Stimulated activated CD8-positive, alpha-beta memory T cell treated with anti-CD3 and anti-CD28 coated beads, Interleukin-2, amount 100 ng/mL, for 1 hour (primary cell): ENCODE measurements around the gene IL32.

ENCODE experiments used
- DNase-seq, 2 donors: peaks; one replicate each; pipeline ENCODE4 v3.0.0-alpha.2; 2020; ENCODE audit warnings: low read depth in 2 of 2

IL32 gene

DNA sequence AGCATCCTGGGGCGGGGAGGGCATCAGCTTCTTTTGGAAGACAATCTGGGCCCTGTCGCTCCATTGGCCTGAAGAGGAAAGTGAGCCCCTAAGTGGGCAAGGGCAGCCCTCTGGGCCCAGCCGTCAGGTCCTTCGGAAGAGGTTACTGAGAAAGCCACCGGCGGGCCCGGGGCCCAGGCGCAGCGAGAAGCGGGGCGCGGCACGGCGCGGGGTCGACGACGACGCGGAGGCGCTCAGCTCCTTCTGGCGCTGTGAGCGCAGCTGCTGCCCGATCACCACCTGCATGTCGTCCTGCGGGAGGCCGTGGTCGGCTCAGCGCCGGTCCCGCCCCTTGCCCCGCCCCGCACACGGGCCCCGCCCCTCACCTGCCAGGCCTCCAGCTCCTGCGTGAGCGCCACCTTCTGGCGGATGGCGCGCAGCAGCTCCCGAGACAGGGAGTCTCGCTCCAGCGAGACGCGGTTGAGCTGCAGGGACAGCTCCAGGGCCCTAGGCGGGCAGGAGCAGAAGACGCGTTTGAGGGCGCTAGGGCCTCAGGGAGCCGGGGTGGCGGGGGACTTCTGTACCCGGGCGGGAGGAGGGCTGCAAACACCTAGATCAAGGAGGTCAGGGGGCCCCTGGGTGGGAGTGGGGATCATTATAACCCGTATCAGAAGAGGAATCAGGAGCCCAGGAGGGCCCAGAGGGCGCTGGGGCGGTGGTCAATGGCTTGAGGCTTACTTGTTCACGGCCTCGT is 37.3 kb upstream of the IL32 start:
- peak; percentile 71 to 78 for DNase-seq

DNA sequence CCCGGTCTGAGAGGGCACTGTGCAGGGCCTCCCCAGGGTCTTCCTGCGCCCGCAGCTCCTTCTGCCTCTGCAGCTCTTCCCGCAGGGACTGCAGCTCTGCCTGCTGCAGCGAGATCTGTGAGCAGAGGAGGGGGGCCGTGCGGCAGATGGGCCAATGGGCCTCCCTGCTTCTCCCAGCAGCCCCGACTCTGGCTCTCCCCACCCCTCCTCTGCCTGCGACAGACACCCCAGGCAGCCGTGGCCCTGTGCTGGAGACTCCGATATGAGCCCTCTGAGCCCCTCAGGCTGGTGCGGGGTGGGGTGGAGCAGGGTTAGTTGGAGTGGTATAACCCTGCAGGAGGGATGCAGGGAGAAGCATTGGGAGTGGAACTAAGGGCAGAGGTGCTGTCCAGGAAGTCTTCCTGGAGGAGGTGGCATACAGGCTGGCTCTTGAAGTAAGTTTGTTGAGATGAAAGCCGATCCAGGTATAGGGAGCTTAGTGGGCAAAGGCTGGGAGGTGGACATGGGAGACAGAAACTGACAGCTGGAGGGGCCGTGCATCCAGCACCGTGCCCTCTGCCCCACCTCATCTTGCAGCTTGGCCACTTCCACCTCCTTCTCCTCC is 36.6 kb upstream of the IL32 start:
- DNase-seq: no peak

DNA sequence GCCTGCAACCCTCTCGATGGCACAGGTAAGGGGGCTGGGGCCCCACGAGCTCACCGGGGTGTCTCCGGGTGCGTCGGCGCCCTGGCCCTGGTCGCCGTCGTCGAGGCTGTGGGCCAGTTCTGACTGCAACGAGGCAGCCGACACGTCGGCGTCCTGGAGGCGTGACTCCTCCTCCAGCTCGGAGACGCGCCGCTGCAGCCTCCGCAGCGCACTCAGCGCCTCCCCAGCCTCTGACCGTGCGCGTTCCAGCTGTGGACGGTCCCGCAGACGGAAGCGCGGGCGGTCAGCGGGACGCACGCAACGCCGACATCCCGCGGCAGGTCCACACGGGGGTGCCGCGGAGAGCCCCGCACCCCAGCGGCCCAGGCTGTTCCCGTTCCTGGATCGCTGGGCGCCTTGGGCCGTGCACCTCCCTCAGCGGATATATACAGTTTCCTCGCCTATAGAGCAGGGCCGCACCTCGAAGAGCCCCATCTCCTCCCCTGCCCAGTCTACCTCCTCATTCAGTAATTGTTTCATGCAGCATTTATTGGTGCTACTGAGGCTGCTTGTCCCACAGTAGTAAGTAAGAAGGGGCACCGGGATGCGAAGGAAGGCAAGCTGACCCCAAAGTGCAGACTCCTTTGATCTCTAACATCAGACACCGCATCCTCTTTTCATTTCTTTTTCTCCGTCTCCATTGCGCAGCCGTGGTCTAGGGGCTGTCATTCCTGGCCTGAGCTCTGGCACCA is 35.8 kb upstream of the IL32 start:
- DNase-seq: no peak

DNA sequence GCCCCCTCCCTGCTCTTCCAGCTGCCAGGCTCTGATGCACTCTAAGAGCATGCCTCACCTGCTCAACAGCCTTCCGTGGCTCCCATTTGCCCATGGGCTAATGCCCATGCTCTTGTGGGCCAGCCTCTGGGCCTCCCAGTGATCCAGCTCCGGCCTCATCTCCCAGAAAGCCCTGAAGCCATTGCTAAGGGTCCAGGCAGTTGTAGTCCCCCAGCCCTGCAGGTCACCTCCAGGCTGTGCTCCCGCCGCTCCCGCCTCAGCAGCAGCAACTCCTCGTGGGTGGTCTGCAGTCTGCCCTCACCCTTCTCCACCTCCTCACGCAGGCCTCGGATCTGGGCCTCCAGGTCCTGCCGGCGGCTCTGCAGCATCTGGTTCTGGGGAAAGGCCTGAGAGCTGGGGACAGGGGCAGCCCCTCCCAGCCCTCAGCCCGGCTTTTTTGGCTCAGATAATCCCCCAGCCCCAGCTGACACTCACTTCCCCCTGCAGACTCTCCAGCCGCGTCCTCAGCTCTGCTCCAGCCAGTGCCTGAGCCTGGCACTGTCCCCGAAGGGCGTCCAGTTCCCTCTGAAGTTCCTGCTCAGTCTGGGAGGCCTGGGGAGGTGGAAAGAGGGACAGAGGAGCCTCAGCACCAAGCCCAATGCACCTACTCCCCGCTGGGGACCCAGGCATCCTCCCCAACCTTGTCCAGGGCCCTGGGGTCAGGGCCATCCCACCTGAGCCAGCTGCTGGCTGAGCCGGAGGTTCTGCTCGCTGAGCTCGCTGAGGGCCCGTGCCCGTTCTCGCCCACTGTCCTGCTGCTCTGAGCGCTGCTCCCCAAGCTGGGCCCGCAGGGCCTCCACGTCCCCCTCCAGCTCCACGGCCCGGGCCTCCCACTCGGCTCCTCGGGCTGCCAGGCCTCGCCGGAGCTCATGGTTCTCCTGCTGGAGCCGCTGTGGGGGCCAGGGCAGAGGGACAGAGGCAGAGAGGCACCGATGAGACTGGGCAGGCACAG is 34.9 kb upstream of the IL32 start:
- DNase-seq: no peak

DNA sequence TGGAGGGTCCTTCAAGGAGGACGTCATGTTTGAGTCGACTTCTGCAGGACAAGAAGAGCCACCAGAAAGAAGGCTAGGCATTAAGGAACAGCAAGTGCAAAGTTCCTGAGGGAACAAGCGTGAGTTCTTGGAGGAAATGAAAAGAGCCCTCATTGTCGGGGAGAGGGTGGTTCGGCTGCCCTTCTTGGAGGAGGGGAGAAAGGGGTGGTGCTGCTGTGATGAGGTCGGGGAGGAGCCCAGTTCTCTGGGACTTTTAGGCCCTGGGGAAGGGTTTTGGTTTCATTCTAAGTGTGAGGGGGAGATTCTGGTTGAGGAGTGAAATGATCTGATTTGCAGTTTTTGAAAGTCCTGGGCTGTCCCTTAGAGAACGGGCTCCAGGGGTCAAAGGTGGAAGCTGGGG is 32.8 kb upstream of the IL32 start:
- DNase-seq: no peak

DNA sequence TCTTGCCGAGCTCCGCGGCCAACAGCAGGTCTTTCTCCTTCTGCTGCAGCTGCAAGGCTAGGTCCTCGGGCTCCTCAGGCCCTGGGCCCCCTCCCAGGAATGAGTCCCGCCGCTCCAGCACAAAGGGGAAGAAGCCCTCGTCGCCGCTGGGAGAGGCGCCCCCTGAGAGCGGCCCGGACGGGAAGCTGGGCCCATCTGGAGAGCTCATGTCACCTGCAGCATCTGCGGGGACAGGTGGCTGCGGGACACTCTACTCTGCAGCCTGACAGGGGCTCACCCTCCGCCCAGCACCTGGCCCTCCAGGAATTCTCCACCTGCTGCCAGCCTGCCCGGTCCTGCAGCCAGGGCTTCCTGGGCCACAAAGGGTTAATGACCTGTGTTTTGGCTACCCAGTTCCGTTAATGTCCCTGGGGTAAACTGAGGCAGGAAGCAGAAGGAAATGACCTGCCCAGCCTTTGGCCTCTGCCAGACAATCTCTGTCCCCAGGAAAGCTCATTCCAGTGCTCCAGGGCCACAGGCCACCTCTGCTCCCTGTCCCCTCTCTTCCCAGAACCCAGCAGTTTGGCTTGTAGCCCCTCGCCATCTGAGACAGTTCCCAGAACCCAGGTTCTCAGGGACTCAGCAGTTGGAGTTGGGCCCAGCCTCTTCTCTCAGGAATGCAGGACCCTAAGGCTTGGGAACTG is 30.0 kb upstream of the IL32 start:
- DNase-seq: no peak

DNA sequence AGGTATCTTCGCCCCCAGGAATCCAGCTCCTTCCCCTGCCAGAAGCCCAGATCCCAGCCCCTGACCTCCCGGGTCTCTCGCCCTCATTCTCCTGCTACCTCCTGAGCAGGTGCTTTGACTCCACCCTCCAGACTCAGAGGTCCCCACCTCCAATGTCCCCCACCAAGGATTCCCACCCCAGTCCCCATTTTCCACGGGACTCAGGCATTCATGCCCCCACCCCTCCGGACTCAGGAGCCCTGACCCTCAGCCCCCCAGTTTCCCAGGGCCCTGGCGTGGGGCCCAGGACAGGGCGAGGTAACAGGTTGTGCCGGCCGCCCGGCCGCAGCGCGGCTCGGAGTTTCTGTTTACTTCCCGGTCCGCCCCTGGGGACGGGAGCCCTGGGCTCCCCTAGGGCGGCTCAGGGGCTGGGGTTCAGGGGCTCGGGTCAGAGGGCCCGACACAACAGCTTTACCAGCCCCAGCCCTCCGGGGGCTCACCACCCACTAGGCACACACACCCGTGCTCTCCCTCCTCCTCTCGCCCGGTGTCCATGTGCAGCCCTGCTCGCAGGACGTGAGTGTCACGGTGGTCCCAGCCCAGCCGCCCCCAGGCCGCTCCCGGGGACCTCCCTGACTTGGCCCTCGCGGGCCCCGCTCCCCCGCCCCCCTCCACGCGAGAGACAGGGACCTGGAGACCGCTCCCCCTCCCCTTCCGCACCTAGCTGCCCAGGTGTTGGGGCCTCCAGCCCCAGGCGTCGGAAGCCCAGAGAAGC is 29.3 kb upstream of the IL32 start:
- no peak for DNase-seq

DNA sequence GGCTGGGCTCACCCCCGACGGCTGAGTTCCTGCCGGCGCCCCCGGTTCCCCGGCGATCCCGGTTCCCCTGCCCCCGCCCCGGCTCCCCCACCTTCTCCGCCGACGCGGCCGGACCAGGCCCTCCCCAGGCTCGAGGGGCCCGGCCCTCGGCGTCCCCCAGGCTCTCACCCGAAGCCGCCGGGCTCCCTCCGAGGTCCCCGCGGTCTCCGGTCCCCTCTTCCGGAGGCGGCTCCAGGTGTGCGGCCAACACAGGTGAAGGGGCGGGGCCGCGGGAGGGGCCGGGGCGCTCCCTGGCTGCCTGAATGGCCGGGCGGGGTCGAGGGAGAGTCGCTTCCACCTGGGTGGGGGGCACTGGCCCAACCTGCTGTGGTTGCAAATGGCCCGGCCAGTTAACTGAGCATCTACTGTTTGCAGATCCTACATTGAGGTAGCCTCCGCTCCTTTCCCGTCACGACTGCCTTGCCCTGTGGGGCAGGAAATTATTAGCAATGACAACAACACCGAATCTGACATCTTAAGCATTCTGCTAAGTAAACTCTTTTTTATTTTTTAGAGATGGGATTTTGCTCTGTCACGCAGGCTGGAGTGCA is 28.6 kb upstream of the IL32 start, which contains the start of gene BICDL2:
TSS of gene BICDL2 (minus strand) at position 219 of the 590 bp plus-strand sequence. CDS start 1,448 bp downstream, outside the sequence.
- DNase-seq: no peak

DNA sequence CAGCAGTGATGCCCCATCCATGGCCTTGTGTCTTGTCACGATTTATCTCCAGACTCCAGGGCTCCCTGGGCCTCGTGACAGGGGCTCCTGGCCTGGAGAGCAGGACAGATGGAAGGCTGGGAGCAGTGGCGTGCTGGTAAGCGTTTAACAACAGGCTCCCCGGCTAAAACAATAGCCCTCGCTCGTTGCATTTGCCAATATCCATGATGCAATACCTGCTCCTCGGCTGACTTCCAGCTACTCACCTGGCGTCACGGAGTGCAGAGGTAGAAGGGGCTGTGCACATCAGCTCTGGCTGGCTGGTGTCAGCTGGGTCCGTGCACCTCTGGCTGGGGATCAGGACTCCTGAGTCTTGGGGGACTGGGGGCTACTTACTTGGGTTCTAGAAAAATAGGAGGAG is 27.2 kb upstream of the IL32 start:
- no peak for DNase-seq

DNA sequence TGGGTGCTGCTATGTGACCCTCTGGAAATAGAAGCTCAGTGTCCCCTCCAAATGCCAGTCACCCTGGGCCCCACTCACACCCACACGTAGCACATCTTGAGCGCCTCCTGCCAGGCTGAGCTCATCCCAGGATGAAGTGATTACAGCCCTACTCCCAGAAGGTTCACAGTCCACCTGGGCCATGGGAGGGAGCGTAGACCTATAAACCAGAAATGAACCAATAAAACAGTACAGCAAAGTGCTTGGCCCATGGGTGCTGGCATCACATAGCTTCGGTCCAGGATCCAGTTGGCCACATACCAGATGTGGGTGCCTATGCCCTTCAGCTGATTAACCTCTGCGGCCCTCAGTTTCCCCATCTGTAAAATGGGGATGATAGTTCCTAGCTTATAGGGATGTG is 26.5 kb upstream of the IL32 start:
- no peak for DNase-seq

DNA sequence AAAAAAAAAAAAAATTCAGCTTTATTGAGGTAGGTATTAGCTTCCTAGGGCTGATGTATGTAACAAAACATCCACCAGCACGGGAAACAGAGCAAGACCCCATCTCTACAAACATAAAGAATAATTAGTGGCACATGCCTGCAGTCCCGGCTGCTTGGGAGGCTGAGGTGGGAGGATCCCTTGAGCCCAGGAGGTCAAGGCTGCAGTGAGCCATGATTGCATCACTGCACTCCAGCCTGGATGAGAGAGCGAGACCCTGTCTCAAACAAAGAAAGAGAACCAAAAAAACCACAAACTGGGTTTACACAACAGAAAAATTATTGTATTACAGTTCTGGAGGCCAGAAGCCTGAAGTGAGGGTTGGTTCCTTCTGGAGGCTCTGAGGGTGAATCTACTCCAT is 23.1 kb upstream of the IL32 start:
- DNase-seq: no peak

DNA sequence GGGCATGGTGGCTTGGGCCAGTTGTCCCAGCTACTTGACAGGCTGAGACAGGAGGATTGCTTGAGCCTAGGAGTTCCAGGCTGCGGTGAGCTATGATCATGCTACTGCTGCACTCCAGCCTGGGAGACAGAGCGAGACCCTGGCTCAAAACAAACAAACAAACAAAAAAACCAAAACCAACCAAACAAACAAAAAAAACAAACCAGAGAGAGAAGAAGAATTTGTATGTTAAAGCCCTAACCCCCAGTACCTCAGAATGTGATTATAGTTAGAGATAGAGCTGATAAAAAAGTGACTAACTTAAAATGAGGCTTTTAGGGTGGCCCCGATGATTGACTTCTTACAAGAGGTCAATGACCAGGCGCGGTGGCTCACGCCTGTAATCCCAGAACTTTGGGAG is 20.7 kb upstream of the IL32 start:
- no peak for DNase-seq

DNA sequence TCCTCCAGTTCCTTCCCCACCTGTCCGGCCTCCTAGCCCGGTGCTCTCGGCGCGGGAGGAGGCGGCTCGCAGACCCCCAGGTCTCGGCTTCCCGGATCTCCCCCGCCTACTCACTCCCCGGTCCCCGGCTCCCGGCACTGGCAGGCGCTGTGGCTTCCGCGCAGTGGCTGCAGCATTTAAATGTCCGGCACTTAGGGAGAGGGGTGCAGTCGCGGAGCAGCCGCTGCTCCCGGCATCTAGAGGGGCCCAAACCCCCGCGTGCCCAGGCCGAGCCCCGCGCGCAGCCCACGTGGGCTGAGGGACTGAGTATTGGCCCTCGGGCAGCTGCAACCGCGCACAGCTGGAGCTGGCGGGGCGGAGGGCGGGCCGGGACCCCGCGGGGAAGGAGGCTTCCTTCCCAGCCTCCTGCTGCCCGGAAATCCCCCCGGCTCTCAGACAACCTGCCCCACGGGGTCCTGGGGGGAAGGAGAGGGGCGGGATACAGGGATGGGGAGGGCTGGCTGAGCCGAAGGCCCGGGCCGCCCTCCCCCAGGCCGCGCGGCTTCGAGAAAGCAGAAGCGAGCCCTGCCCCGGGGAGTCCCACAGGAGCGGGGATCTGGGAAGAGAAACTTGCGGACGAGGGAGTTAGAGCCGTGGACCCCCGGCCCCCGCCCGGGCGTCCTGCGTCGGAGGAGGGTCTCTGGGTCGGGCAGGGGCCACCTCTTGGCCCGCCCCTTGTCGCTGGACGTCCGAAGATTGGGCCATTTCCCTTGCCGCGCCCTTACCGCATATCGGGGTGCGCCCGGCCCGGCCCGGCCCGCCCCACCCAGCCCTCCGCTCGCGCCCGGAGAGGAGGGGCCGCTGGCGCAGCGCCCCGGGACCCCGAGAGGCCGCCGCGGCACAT is 19.4 kb upstream of the IL32 start, which contains the start of gene MMP25:
TSS of gene MMP25 (plus strand) at position 804 of the 883 bp plus-strand sequence. CDS start 357 bp downstream, outside the sequence.
- DNase-seq: no peak

DNA sequence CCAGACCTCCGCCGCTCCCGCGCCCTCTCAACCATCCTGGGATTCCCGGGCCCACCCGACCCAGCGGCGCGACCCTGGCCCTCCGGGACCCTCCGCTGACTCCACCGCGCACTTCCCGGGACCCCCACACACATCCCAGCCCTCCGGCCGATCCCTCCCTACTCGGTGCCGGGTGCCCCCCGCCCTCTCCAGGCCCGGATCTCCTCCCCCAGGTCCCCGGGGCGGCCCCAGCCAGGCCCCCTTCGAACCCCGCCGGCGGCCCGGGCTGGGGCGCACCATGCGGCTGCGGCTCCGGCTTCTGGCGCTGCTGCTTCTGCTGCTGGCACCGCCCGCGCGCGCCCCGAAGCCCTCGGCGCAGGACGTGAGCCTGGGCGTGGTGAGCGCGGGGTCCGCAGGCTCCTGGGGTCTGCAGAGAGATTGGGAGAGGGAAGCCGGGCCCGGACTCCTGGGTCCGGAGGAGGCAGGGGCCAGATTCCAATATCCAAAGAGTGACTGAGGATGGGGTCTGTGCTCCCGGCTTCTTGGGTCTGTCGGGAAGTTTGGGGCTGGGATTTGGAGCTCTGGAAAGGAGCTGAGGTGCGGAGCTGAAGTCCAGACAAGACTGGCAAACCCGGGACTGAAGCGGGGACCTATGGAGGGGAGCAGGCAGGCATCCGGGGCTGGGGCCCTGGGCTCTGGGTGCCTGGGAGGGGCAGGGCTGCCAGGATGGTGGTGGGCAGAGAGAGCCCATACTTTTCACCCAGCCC is 18.6 kb upstream of the IL32 start:
- no peak for DNase-seq

DNA sequence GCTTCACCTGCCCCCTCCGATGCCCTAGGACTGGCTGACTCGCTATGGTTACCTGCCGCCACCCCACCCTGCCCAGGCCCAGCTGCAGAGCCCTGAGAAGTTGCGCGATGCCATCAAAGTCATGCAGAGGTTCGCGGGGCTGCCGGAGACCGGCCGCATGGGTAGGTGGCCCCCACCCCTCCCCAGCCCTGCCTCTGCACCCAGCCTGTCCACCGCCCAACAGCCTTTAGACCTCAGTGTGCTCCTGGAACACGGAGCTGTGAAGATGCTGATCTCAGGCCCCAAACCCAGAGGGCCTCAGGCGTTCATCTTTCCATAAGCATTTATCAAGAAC is 18.1 kb upstream of the IL32 start:
- no peak for DNase-seq

DNA sequence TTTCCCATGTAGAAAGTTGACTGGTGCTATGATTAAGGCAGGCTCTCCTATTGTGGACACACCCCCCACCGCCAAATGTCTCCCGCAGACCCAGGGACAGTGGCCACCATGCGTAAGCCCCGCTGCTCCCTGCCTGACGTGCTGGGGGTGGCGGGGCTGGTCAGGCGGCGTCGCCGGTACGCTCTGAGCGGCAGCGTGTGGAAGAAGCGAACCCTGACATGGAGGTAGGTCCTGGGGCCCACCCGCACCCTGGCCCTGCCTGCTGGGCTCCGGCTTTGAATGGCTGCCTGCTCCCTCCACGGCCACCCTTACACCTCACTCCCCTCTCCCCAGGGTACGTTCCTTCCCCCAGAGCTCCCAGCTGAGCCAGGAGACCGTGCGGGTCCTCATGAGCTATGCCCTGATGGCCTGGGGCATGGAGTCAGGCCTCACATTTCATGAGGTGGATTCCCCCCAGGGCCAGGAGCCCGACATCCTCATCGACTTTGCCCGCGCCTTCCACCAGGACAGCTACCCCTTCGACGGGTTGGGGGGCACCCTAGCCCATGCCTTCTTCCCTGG is 15.4 kb upstream of the IL32 start:
- no peak for DNase-seq

DNA sequence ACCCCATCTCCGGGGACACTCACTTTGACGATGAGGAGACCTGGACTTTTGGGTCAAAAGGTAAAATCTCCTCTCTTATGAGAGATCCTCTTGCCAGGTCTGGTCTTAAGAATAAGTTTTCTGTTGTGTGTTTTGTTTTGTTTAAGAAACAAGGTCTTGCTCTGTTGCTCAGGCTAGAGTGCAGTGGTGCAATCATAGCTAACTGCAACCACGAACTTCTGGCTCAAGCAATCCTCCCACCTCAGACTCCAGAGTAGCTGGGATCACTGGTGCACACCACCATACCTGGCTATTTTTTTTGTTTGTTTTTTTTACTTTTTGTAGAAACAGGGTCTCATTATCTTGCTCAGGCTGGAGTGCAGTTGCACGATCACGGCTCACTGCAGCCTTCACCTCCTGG is 15.0 kb upstream of the IL32 start:
- no peak for DNase-seq

DNA sequence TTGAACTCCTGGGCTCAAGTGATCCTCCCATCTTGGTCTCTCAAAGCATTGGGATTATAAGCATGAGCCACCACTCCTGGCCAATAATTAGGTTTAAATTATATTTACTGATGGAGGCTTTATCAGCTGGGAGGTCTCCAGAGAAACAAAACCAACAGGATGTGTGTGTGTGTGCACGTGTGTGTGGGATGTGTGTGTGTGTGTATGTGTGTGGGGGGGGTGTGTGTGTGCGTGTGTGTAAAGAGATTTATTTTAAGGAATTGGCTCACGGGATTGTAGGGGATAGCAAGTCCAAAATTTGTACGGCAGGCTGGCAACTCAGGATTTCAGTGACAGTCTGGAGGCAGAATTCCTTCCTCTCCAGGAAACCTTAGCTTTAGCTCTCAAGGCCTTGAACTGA is 14.4 kb upstream of the IL32 start:
- no peak for DNase-seq
